Activated CD8-positive, alpha-beta memory T cell treated with anti-CD3 and anti-CD28 coated beads for 1 hour (primary cell): ENCODE results near the gene LIN9.

ENCODE experiments used
- DNase-seq, 2 donors: peaks; one replicate each; pipeline ENCODE4 v3.0.0-alpha.2; 2020; ENCODE audit warnings: low read depth in 1 of 2; ENCODE audit errors: extremely low read depth in 1 of 2

LIN9 gene

DNA sequence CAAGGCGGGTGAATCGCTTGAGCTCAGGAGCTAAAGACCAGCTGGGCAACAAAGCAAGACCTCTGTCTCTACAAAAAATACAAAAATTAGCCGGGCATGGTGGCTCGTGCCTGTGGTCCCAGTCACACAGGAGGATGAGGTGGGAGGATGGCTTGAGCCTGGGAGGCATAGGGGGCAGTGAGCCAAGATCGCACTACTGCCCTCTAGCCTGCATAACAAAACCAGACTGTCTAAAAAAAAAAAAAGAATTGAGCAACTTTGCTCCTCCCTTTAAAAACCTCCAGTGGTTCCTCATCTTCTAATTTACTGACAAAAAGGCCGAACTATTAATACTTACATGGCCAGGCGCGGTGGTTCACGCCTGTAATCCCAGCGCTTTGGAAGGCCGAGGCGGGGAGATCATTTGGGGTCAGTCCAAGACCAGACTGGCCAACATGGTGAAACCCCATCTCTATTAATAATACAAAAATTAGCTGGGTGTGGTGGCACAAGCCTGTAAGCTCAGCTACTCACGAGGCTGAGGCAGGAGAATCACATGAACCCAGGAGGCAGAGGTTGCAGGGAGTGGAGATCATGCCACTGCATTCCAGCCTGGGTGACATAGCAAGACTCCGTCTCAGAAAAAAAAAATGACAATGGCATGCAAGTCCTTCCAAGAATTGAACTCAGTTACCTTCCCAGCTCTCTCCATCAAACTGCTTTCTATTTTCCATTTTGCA is 126.8 kb downstream of the LIN9 start:
- DNase-seq: no peak
